Measurements from ENCODE around the gene KIAA1217.

- no peak for TF ChIP-seq CTCF (IDR thresholded peaks at IDR 0.05)
- TF ChIP-seq POLR2A (IDR thresholded peaks at IDR 0.05): no peak
Observed at GRCh38 chr10:24515481-24515880, 306.5 kb downstream of the KIAA1217 start.
